Gastroesophageal sphincter (tissue), 4 donors: ENCODE measurements around the gene OR5K3. TPM values are rescaled to one million over a fixed set of nuclear protein-coding genes. Genes with fewer than 3 reads are reported as not detected.

ENCODE experiments used
- ATAC-seq: fragments of 150-250 bp; one replicate; pipeline ENCODE4 v1.9.1; 2016; ENCODE audit warnings: mild to moderate bottlenecking, moderate library complexity
- H3K27ac ChIP-seq, 4 donors: fragments of 200-600 bp; sonication (generic) in 3 of 4; 1 replicate in 3 of 4; 2 replicates in 1 of 4; pipeline ENCODE4 v1.5.1; 2016 to 2019
- H3K27me3 ChIP-seq: fragments of 200-600 bp; sonication (generic); one replicate; pipeline ENCODE4 v1.5.1; 2019
- H3K36me3 ChIP-seq, 2 donors: fragments of 200-600 bp; sonication (generic); one replicate each; pipeline ENCODE4 v1.5.1; 2019; ENCODE audit warnings: control low read depth in 1 of 2
- H3K4me1 ChIP-seq, 3 donors: fragments of 200-600 bp; sonication (generic); 1 replicate in 2 of 3; 2 replicates in 1 of 3; pipeline ENCODE4 v1.5.1; 2016 to 2019; ENCODE audit warnings: control low read depth in 2 of 3
- H3K4me3 ChIP-seq, 2 donors: fragments of 200-600 bp; sonication (generic); one replicate each; pipeline ENCODE4 v1.5.1; 2019; ENCODE audit warnings: mild to moderate bottlenecking in 1 of 2, moderate library complexity in 1 of 2
- H3K9me3 ChIP-seq, 3 donors: fragments of 200-600 bp; sonication (generic); one replicate each; pipeline ENCODE4 v1.5.1; 2017 to 2019; ENCODE audit warnings: control low read depth in 2 of 3
- EP300 ChIP-seq: sonication (generic); formaldehyde crosslinking; IDR thresholded peaks from one replicate; pipeline ENCODE4 v1.6.1; 2017; ENCODE audit warnings: antibody characterized with exemption, mild to moderate bottlenecking
- POLR2A ChIP-seq, 2 donors: fragments of 450-650 bp; IDR thresholded peaks; one replicate each; pipeline ENCODE4 v1.6.1; 2017; ENCODE audit warnings: antibody characterized with exemption in 2 of 2, mild to moderate bottlenecking in 2 of 2, moderate library complexity in 1 of 2
- POLR2AphosphoS5 ChIP-seq: sonication (generic); formaldehyde crosslinking; IDR thresholded peaks from one replicate; pipeline ENCODE4 v1.6.1; 2017; ENCODE audit warnings: antibody characterized with exemption
- WGBS, 2 donors: methylation state at CpG; one replicate each; pipeline ENCODE4 v1.1.5; 2018; ENCODE audit warnings: low coverage in 1 of 2; 5-methylcytosine and 5-hydroxymethylcytosine counted together
- total RNA-seq, 4 donors: library from RNA; depleted of rRNA; stranded (reverse); fragments of >200 nt; gene quantifications; one replicate each; pipeline ENCODE4 v1.1.0, GENCODE V29; 2016
- TF ChIP-seq, protein P1 (sequence below), 4 experiments: fragments of 200-600 bp in 2 of 4; fragments of 450-650 bp in 2 of 4; sonication (generic) in 1 of 4; IDR thresholded peaks; one replicate each; pipeline ENCODE4 v1.5.1; 2017 to 2019; ENCODE audit warnings: antibody characterized with exemption in 4 of 4, mild to moderate bottlenecking in 2 of 4, moderate library complexity in 2 of 4

Gene OR5K3
- total RNA-seq: not detected

GRCh38 chr3:98390366-98390765 is at the start of gene OR5K3:
Gene OR5K3, plus strand, starts transcription at chr3:98390666. Its CDS starts 0 bp downstream, at chr3:98390666.
- Histone ChIP-seq H3K4me3 (no peak within 1 kb of the TSS), H3K27me3 (no peaks in the 10 kb centered on the region), H3K9me3 (no peaks in the 10 kb centered on the region), H3K36me3 (no peaks in the 10 kb centered on the region), H3K4me1 (no peaks in the 10 kb centered on the region), H3K27ac (no peak within 1 kb of the TSS)
- TF ChIP-seq POLR2AphosphoS5: no peak
- TF ChIP-seq, protein P1, sequence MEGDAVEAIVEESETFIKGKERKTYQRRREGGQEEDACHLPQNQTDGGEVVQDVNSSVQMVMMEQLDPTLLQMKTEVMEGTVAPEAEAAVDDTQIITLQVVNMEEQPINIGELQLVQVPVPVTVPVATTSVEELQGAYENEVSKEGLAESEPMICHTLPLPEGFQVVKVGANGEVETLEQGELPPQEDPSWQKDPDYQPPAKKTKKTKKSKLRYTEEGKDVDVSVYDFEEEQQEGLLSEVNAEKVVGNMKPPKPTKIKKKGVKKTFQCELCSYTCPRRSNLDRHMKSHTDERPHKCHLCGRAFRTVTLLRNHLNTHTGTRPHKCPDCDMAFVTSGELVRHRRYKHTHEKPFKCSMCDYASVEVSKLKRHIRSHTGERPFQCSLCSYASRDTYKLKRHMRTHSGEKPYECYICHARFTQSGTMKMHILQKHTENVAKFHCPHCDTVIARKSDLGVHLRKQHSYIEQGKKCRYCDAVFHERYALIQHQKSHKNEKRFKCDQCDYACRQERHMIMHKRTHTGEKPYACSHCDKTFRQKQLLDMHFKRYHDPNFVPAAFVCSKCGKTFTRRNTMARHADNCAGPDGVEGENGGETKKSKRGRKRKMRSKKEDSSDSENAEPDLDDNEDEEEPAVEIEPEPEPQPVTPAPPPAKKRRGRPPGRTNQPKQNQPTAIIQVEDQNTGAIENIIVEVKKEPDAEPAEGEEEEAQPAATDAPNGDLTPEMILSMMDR (IDR thresholded peaks at IDR 0.05): no peak
- TF ChIP-seq EP300: no peak
- no peak for TF ChIP-seq POLR2A (IDR thresholded peaks at IDR 0.05)
- ATAC-seq: no peak

- no peaks in the 10 kb centered on the region for H3K27me3 ChIP-seq
- H3K4me3 ChIP-seq: no peak overlapping the region
- no peaks in the 10 kb centered on the region for H3K4me1 ChIP-seq
- H3K36me3 ChIP-seq: no peaks in the 10 kb centered on the region
- no peak overlapping the region for H3K27ac ChIP-seq
- H3K9me3 ChIP-seq: no peaks in the 10 kb centered on the region
- 85 to 86% methylated on average over 6 of the region's 6 CpGs for WGBS, 2 donors
- no peak for ATAC-seq
- TF ChIP-seq, protein P1 (IDR thresholded peaks at IDR 0.05): no peak
- TF ChIP-seq POLR2AphosphoS5: no peak
- no peak for TF ChIP-seq POLR2A (IDR thresholded peaks at IDR 0.05)
- no peak for TF ChIP-seq EP300
Observed at GRCh38 chr3:98341758-98342157, 48.7 kb upstream of the OR5K3 start.

DNA sequence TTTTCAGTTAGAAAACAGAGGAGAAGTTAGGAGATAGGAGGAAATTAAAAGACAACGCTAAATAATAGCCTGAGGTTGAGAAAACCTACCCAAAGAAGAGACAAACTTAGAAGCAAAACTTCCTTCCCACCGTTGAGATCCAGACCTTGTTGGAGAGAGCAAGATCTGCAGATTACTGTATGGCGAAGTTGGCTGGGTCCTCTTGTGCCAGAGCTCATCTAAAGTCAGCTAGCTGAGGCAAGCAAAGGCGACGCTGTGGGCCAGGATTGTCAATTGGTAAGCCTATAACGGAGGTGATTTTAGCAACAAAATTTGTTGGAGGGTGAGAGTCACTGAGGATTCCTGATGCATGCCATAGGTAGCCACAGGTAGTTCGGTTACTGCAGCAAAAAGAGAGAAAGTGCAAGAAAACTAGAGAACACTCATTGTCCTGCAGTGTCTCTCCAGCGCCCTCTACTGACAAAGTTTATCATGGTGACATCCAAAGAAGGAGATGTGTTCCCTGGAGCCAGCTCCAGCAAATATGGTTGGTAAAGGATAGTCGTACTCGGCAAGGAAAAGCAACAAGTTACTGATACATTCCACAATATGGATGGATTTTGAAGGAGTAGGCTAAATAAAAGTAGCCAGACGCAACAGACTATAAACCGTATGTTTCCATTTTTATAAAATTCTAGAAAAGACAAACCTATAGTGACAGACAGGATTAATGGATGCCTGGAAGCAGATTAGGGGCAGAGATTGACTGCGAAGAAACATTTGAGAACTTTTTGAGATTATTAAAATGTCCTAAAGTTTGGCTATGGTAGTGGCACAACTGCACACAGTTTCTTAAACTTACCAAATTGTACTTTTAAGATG is 46.6 kb upstream of the OR5K3 start:
- no peak for TF ChIP-seq POLR2AphosphoS5
- TF ChIP-seq EP300: no peak
- TF ChIP-seq, protein P1 (IDR thresholded peaks at IDR 0.05): no peak
- TF ChIP-seq POLR2A (IDR thresholded peaks at IDR 0.05): no peak
- H3K27me3 ChIP-seq: no peaks in the 10 kb centered on the region
- 57% methylated on average over 9 to 13 of the region's 13 CpGs for WGBS, 2 donors
- no peak overlapping the region for H3K4me3 ChIP-seq
- H3K9me3 ChIP-seq: no peaks in the 10 kb centered on the region
- no peak for ATAC-seq
- no peaks in the 10 kb centered on the region for H3K4me1 ChIP-seq
- no peaks in the 10 kb centered on the region for H3K36me3 ChIP-seq
- no peak overlapping the region for H3K27ac ChIP-seq

DNA sequence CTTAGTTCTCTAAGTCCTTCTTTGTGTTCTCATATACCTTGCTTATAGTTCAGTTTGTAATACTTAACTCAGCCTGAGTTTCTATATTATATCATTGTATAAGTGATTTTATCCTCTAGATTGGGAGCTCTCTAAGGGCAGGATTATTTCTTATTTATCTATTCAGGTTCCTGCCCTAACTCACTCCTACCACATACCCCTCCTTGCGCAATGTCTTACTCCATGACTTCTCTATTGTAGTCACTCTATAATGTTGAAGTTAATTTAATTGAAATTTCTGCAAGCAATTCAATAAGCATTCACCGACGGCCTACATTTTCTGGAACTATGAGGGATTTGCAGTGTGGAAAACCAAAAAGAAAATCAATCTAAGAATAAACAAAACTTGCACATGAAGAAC is 40.4 kb upstream of the OR5K3 start:
- Histone ChIP-seq H3K27me3 (no peaks in the 10 kb centered on the region), H3K9me3 (no peaks in the 10 kb centered on the region), H3K27ac (no peak overlapping the region), H3K4me3 (no peak overlapping the region), H3K36me3 (no peaks in the 10 kb centered on the region), H3K4me1 (no peaks in the 10 kb centered on the region)
- ATAC-seq: no peak
- no peak for TF ChIP-seq POLR2A (IDR thresholded peaks at IDR 0.05)
- no peak for TF ChIP-seq EP300
- TF ChIP-seq, protein P1 (IDR thresholded peaks at IDR 0.05): no peak
- TF ChIP-seq POLR2AphosphoS5: no peak
- 89 to 97% methylated on average over 3 of the region's 3 CpGs for WGBS, 2 donors

GRCh38 chr3:98353554-98353953 is 36.9 kb upstream of the OR5K3 start, which contains the start of gene OR5K4:
Gene OR5K4, plus strand, starts transcription at chr3:98353854. Its CDS starts 0 bp downstream, at chr3:98353854.
- Histone ChIP-seq H3K9me3 (no peaks in the 10 kb centered on the region), H3K27ac (no peak within 1 kb of the TSS), H3K4me3 (no peak within 1 kb of the TSS), H3K4me1 (no peaks in the 10 kb centered on the region), H3K27me3 (no peaks in the 10 kb centered on the region), H3K36me3 (no peaks in the 10 kb centered on the region)
- ATAC-seq: no peak
- no peak for TF ChIP-seq POLR2AphosphoS5
- TF ChIP-seq, protein P1 (IDR thresholded peaks at IDR 0.05): no peak
- no peak for TF ChIP-seq EP300
- TF ChIP-seq POLR2A (IDR thresholded peaks at IDR 0.05): no peak
- 69% methylated on average over 2 of the region's 2 CpGs for WGBS, 2 donors
